Breast epithelium (tissue), 3 donors: Measurements from ENCODE around the gene SYNC.

Experiments used
- CTCF ChIP-seq, 3 donors: fragments of 450-650 bp; IDR thresholded peaks; one replicate each; pipeline ENCODE4 v1.5.1; 2016 to 2017; ENCODE audit warnings: antibody characterized with exemption in 3 of 3, mild to moderate bottlenecking in 3 of 3, moderate library complexity in 3 of 3
- POLR2A ChIP-seq: fragments of 450-650 bp; IDR thresholded peaks from one replicate; pipeline ENCODE4 v1.6.1; 2016; ENCODE audit warnings: antibody characterized with exemption, mild to moderate bottlenecking, moderate library complexity

- TF ChIP-seq CTCF (IDR thresholded peaks at IDR 0.05) (no peak), POLR2A (no peak)
These were observed 10.5 kb upstream of the SYNC start for GRCh38 chr1:32713081-32713480.
